GM12872 (cell line): ENCODE data around the gene ADIPOR2.

Source experiments
- CTCF ChIP-seq: IDR thresholded peaks from 3 replicates; pipeline ENCODE4 v1.5.1; 2011; ENCODE audit warnings: low read depth, mild to moderate bottlenecking, low read length, moderate library complexity; ENCODE audit not compliant: insufficient read depth

Gene ADIPOR2

GRCh38 chr12:1790444-1790843, 99.6 kb downstream of the ADIPOR2 start:
- no peak for TF ChIP-seq CTCF

- TF ChIP-seq CTCF = peak; percentile 76
Observed at GRCh38 chr12:1791104-1791841, 100.4 kb downstream of the ADIPOR2 start.

GRCh38 chr12:1792406-1792805, 101.5 kb downstream of the ADIPOR2 start:
- no peak for TF ChIP-seq CTCF

GRCh38 chr12:1793426-1794210, 102.7 kb downstream of the ADIPOR2 start:
- no peak for TF ChIP-seq CTCF

- TF ChIP-seq CTCF = no peak
Observed at GRCh38 chr12:1794440-1795090, 103.7 kb downstream of the ADIPOR2 start.

- TF ChIP-seq CTCF = no peak
Observed at GRCh38 chr12:1795221-1795784, 104.4 kb downstream of the ADIPOR2 start.
